CD4-positive, alpha-beta T cell treated with Interferon alpha-2 for 1 hour (primary cell): ENCODE data around the gene FBXO44.

ENCODE experiments used
- DNase-seq, 2 donors: peaks; one replicate each; pipeline ENCODE4 v3.0.0-alpha.2; 2020 to 2022

FBXO44 gene

GRCh38 chr1:11640944-11641343, 13.7 kb upstream of the FBXO44 start:
- no peak for DNase-seq

GRCh38 chr1:11641776-11642305, 12.8 kb upstream of the FBXO44 start:
- no peak for DNase-seq

GRCh38 chr1:11642418-11643017, 12.2 kb upstream of the FBXO44 start:
- peak; percentile 61 to 80 for DNase-seq

GRCh38 chr1:11643782-11644181, 10.9 kb upstream of the FBXO44 start:
- no peak for DNase-seq

GRCh38 chr1:11645270-11645669, 9.4 kb upstream of the FBXO44 start:
- DNase-seq, result no peak

- peak; percentile 78 to 84 for DNase-seq
Observed at GRCh38 chr1:11645670-11646265, 8.9 kb upstream of the FBXO44 start.

GRCh38 chr1:11646317-11646716, 8.4 kb upstream of the FBXO44 start:
- DNase-seq, result no peak

GRCh38 chr1:11647333-11647732, 7.3 kb upstream of the FBXO44 start:
- no peak for DNase-seq

- no peak for DNase-seq
Observed at GRCh38 chr1:11648039-11648438, 6.6 kb upstream of the FBXO44 start.

- DNase-seq, result peak; percentile 37 to 41
Observed at GRCh38 chr1:11648732-11649158, 5.9 kb upstream of the FBXO44 start.

GRCh38 chr1:11649237-11649623, 5.4 kb upstream of the FBXO44 start:
- no peak for DNase-seq

GRCh38 chr1:11649624-11650330, 4.9 kb upstream of the FBXO44 start:
- DNase-seq, result no peak

GRCh38 chr1:11650331-11650991, 4.2 kb upstream of the FBXO44 start:
- peak; percentile 86 to 89 for DNase-seq

- no peak for DNase-seq
Observed at GRCh38 chr1:11651017-11651416, 3.7 kb upstream of the FBXO44 start.

GRCh38 chr1:11652203-11652780, 2.4 kb upstream of the FBXO44 start:
- DNase-seq, result no peak

GRCh38 chr1:11653101-11653860, 1.4 kb upstream of the FBXO44 start:
- no peak for DNase-seq

- DNase-seq, result no peak
Observed at GRCh38 chr1:11653861-11654136, 878 bp upstream of the FBXO44 start.

- DNase-seq, result no peak
Observed at GRCh38 chr1:11654939-11655808, 497 bp downstream of the FBXO44 start.

- DNase-seq, result no peak
Observed at GRCh38 chr1:11657654-11658053, 3.0 kb downstream of the FBXO44 start.

- DNase-seq, result no peak
Observed at GRCh38 chr1:11658542-11658941, 3.9 kb downstream of the FBXO44 start.

GRCh38 chr1:11659748-11660147, 5.1 kb downstream of the FBXO44 start:
- no peak for DNase-seq

GRCh38 chr1:11661103-11661502, 6.4 kb downstream of the FBXO44 start:
- no peak for DNase-seq
